ENCODE measurements around the gene SPRED1. TPM values are rescaled to one million over a fixed set of nuclear protein-coding genes. Genes with fewer than 3 reads are reported as not detected.

Gene SPRED1
- total RNA-seq, 2 experiments from 2014 or later = 0.03 to 0.05 TPM

- TF ChIP-seq, protein P1, sequence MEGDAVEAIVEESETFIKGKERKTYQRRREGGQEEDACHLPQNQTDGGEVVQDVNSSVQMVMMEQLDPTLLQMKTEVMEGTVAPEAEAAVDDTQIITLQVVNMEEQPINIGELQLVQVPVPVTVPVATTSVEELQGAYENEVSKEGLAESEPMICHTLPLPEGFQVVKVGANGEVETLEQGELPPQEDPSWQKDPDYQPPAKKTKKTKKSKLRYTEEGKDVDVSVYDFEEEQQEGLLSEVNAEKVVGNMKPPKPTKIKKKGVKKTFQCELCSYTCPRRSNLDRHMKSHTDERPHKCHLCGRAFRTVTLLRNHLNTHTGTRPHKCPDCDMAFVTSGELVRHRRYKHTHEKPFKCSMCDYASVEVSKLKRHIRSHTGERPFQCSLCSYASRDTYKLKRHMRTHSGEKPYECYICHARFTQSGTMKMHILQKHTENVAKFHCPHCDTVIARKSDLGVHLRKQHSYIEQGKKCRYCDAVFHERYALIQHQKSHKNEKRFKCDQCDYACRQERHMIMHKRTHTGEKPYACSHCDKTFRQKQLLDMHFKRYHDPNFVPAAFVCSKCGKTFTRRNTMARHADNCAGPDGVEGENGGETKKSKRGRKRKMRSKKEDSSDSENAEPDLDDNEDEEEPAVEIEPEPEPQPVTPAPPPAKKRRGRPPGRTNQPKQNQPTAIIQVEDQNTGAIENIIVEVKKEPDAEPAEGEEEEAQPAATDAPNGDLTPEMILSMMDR (IDR thresholded peaks at IDR 0.05) = no peak
- H3K4me3 ChIP-seq (ENCODE audit: low read length) = no peak overlapping the region
- no peaks in the 10 kb centered on the region for H3K9me3 ChIP-seq (ENCODE audit: control insufficient read depth in 1 of 2, insufficient read depth in 1 of 2, low read length in 2 of 2)
- H3K36me3 ChIP-seq (ENCODE audit: insufficient read depth, low read length) = no peaks in the 10 kb centered on the region
- CTCF ChIA-PET = no interaction called here
- no peak overlapping the region for H3K4me3 Mint-ChIP-seq
- H3K27me3 ChIP-seq (ENCODE audit: control insufficient read depth in 1 of 2, insufficient read depth in 2 of 2, low read length in 2 of 2) = peaks cover 2 to 6% of the 10 kb centered on the region in 2 experiments
- no peak overlapping the region for H3K27ac Mint-ChIP-seq
- H3K27me3 Mint-ChIP-seq = peaks cover 37% of the 10 kb centered on the region
- no peaks in the 10 kb centered on the region for H3K4me1 Mint-ChIP-seq (ENCODE audit: low read depth)
- DNase-seq = no peak
- H3K27ac ChIP-seq (ENCODE audit: low read depth in 1 of 2, low read length in 2 of 2) = no peak overlapping the region
- H3K4me1 ChIP-seq (ENCODE audit: insufficient read depth, low read length) = no peaks in the 10 kb centered on the region
- POLR2A ChIA-PET = no interaction called here
- ATAC-seq (ENCODE audit: poor library complexity) = no peak
- intact Hi-C loops (cut with DNase I, micrococcal nuclease) = no loop called here
- no peaks in the 10 kb centered on the region for H3K9me3 Mint-ChIP-seq
- no peaks in the 10 kb centered on the region for H3K36me3 Mint-ChIP-seq (ENCODE audit: low read depth)
These were observed 14.3 kb upstream of the SPRED1 start for GRCh38 chr15:38238311-38238710.

GRCh38 chr15:38242055-38242454, 10.6 kb upstream of the SPRED1 start:
- no peaks in the 10 kb centered on the region for H3K4me1 Mint-ChIP-seq (ENCODE audit: low read depth)
- no peaks in the 10 kb centered on the region for H3K36me3 Mint-ChIP-seq (ENCODE audit: low read depth)
- POLR2A ChIA-PET = no interaction called here
- TF ChIP-seq, protein P1 (IDR thresholded peaks at IDR 0.05) = no peak
- Histone ChIP-seq H3K27ac (ENCODE audit: low read depth in 1 of 2, low read length in 2 of 2) (no peak overlapping the region), H3K4me1 (ENCODE audit: insufficient read depth, low read length) (no peaks in the 10 kb centered on the region), H3K36me3 (ENCODE audit: insufficient read depth, low read length) (no peaks in the 10 kb centered on the region), H3K9me3 (ENCODE audit: control insufficient read depth in 1 of 2, insufficient read depth in 1 of 2, low read length in 2 of 2) (no peaks in the 10 kb centered on the region), H3K27me3 (ENCODE audit: control insufficient read depth in 1 of 2, insufficient read depth in 2 of 2, low read length in 2 of 2) (peaks cover 2 to 10% of the 10 kb centered on the region in 2 experiments), H3K4me3 (ENCODE audit: low read length) (no peak overlapping the region)
- H3K27me3 Mint-ChIP-seq = peaks cover 61% of the 10 kb centered on the region
- no peaks in the 10 kb centered on the region for H3K9me3 Mint-ChIP-seq
- CTCF ChIA-PET = no interaction called here
- intact Hi-C loops (cut with DNase I, micrococcal nuclease) = no loop called here
- H3K27ac Mint-ChIP-seq = no peak overlapping the region
- DNase-seq (no peak), ATAC-seq (ENCODE audit: poor library complexity) (no peak)
- no peak overlapping the region for H3K4me3 Mint-ChIP-seq

- no peak overlapping the region for H3K4me3 Mint-ChIP-seq
- H3K9me3 Mint-ChIP-seq = no peaks in the 10 kb centered on the region
- peaks cover 75% of the 10 kb centered on the region for H3K27me3 Mint-ChIP-seq
These were observed 9.2 kb upstream of the SPRED1 start for GRCh38 chr15:38243278-38244055.

More at GRCh38 chr15:38243278-38244055, 9.2 kb upstream of the SPRED1 start:
- H3K36me3 Mint-ChIP-seq (ENCODE audit: low read depth) = no peaks in the 10 kb centered on the region
- intact Hi-C loops (cut with DNase I, micrococcal nuclease) = no loop called here
- Histone ChIP-seq H3K4me3 (ENCODE audit: low read length) (no peak overlapping the region), H3K27ac (ENCODE audit: low read depth in 1 of 2, low read length in 2 of 2) (no peak overlapping the region), H3K4me1 (ENCODE audit: insufficient read depth, low read length) (no peaks in the 10 kb centered on the region), H3K9me3 (ENCODE audit: control insufficient read depth in 1 of 2, insufficient read depth in 1 of 2, low read length in 2 of 2) (no peaks in the 10 kb centered on the region), H3K36me3 (ENCODE audit: insufficient read depth, low read length) (no peaks in the 10 kb centered on the region), H3K27me3 (ENCODE audit: control insufficient read depth in 1 of 2, insufficient read depth in 2 of 2, low read length in 2 of 2) (peaks cover 0 to 18% of the 10 kb centered on the region in 2 experiments)
- DNase-seq = no peak
- TF ChIP-seq, protein P1 (IDR thresholded peaks at IDR 0.05) = no peak
- no peaks in the 10 kb centered on the region for H3K4me1 Mint-ChIP-seq (ENCODE audit: low read depth)
- CTCF ChIA-PET = no interaction called here
- H3K27ac Mint-ChIP-seq = no peak overlapping the region
- no peak for ATAC-seq (ENCODE audit: poor library complexity)
- POLR2A ChIA-PET = no interaction called here

Measured in CD4-positive, alpha-beta T cell (primary cell).